Smooth muscle cell (in vitro differentiated cells): ENCODE measurements around the gene DDX54. TPM values are rescaled to one million over a fixed set of nuclear protein-coding genes. Genes with fewer than 3 reads are reported as not detected.
A peak's percentile ranks its signal among the peaks of the same experiment; 100 is the strongest.

ENCODE experiments used
- DNase-seq: peaks from one replicate; lab custom pipeline; 2025; ENCODE audit not compliant: unreplicated experiment; lab: John Stamatoyannopoulos, UW
- H2AFZ ChIP-seq: fragments of 200-600 bp; sonication (generic); 2 replicates; pipeline ENCODE4 v1.6.0; 2016; ENCODE audit warnings: antibody characterized with exemption, low read depth, mild to moderate bottlenecking
- H3F3A ChIP-seq: fragments of 200-600 bp; sonication (generic); 2 replicates; pipeline ENCODE4 v1.6.0; 2017; ENCODE audit warnings: antibody characterized with exemption, low read depth
- H3K27ac ChIP-seq: fragments of 200-600 bp; sonication (generic); 2 replicates; pipeline ENCODE4 v1.5.1; 2016; ENCODE audit warnings: low read depth, mild to moderate bottlenecking
- H3K27me3 ChIP-seq: fragments of 200-600 bp; sonication (generic); 2 replicates; pipeline ENCODE4 v1.6.1; 2016; ENCODE audit warnings: low read depth, mild to moderate bottlenecking
- H3K36me3 ChIP-seq: fragments of 200-600 bp; sonication (generic); 2 replicates; pipeline ENCODE4 v1.5.1; 2016; ENCODE audit warnings: low read depth
- H3K4me1 ChIP-seq: fragments of 200-600 bp; sonication (generic); 2 replicates; pipeline ENCODE4 v1.5.1; 2016; ENCODE audit warnings: low read depth
- H3K4me2 ChIP-seq: fragments of 200-600 bp; sonication (generic); 2 replicates; pipeline ENCODE4 v1.6.0; 2016; ENCODE audit warnings: mild to moderate bottlenecking
- H3K4me3 ChIP-seq: fragments of 200-600 bp; sonication (generic); 2 replicates; pipeline ENCODE4 v1.5.1; 2016; ENCODE audit warnings: mild to moderate bottlenecking
- H3K79me2 ChIP-seq: fragments of 200-600 bp; sonication (generic); 2 replicates; pipeline ENCODE4 v1.6.0; 2016; ENCODE audit warnings: low read depth, mild to moderate bottlenecking
- H3K9ac ChIP-seq: fragments of 200-600 bp; sonication (generic); 2 replicates; pipeline ENCODE4 v1.6.0; 2016; ENCODE audit warnings: low read depth
- H3K9me3 ChIP-seq: fragments of 200-600 bp; sonication (generic); replicated peaks from 2 replicates; pipeline ENCODE4 v1.5.1; 2016; ENCODE audit warnings: low read depth
- H4K20me1 ChIP-seq: fragments of 200-600 bp; sonication (generic); 2 replicates; pipeline ENCODE4 v1.6.0; 2016; ENCODE audit warnings: low read depth
- CTCF ChIP-seq: fragments of 200-600 bp; sonication (generic); IDR thresholded peaks from 2 replicates; pipeline ENCODE4 v1.5.1; 2017; ENCODE audit warnings: borderline replicate concordance, mild to moderate bottlenecking, antibody characterized with exemption; ENCODE audit not compliant: insufficient read depth, poor library complexity, severe bottlenecking
- WGBS: methylation state at CpG from one replicate; pipeline ENCODE4 v1.1.7; 2016; ENCODE audit warnings: low lambda C conversion rate; 5-methylcytosine and 5-hydroxymethylcytosine counted together
- polyA plus RNA-seq: library from polyadenylated mRNA; unstranded; fragments of >200 nt; fragmentation: Nextera tagmentation; extraction: Ambion mirVana; gene quantifications from 2 replicates; pipeline ENCODE4 v1.2.1, GENCODE V29; 2016
- total RNA-seq: library from RNA; depleted of rRNA; stranded (reverse); fragments of >200 nt; gene quantifications from 2 replicates; pipeline ENCODE4 v1.2.3, GENCODE V29; 2014

DDX54 gene
- total and polyA plus RNA-seq, 2 experiments from 2014 or later = 19.3 to 28.3 TPM

- H3K4me3 ChIP-seq = no peak overlapping the region
- no peak overlapping the region for H3K9ac ChIP-seq
- H4K20me1 ChIP-seq = no peaks in the 10 kb centered on the region
- H3K4me2 ChIP-seq = no peak overlapping the region
- H2AFZ ChIP-seq = no peak overlapping the region
- TF ChIP-seq CTCF = peak; percentile 53
- no peak overlapping the region for H3K27ac ChIP-seq
- H3K27me3 ChIP-seq = no peaks in the 10 kb centered on the region
- DNase-seq = no peak
- H3K36me3 ChIP-seq = no peaks in the 10 kb centered on the region
- H3K4me1 ChIP-seq = peaks cover 8% of the 10 kb centered on the region
- H3F3A ChIP-seq = peaks cover 13% of the 10 kb centered on the region
- 30% methylated on average over 4 of the region's 4 CpGs for WGBS
- no peaks in the 10 kb centered on the region for H3K79me2 ChIP-seq
- no peaks in the 10 kb centered on the region for H3K9me3 ChIP-seq
Measured at GRCh38 chr12:113196990-113197389, 11.7 kb upstream of the DDX54 start.

GRCh38 chr12:113196582-113196981, 11.3 kb upstream of the DDX54 start:
- Histone ChIP-seq H3K9ac (no peak overlapping the region), H3K4me3 (no peak overlapping the region), H3K27ac (no peak overlapping the region), H2AFZ (no peak overlapping the region), H3K27me3 (no peaks in the 10 kb centered on the region), H3K4me2 (no peak overlapping the region), H3K4me1 (peaks cover 8% of the 10 kb centered on the region), H3K36me3 (no peaks in the 10 kb centered on the region), H3K9me3 (no peaks in the 10 kb centered on the region), H3K79me2 (no peaks in the 10 kb centered on the region), H3F3A (peaks cover 14% of the 10 kb centered on the region), H4K20me1 (no peaks in the 10 kb centered on the region)
- 85% methylated on average over 7 of the region's 7 CpGs for WGBS
- DNase-seq = no peak
- TF ChIP-seq CTCF = no peak

DNA sequence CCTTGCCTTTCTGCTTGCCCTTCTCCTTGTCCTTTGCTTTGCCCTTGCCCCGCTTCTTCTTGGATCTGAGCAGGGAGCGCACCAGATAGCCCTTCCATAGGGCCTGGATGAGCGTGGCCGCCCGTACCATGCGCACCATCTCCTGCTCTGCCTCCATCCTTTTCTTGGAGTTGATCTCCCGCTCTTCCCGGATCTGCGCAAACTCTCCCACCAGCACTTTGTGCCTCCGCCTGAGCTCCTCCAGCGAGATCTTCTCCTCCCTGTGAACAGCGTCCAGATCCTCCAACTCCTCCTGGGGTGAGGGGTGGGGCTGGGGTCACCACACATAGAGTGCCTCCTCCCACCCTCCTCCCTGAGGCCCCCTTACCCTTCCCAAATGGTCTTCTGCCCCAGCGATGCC, 10.3 kb upstream of the DDX54 start:
- Histone ChIP-seq H3K9me3 (no peaks in the 10 kb centered on the region), H3K27me3 (no peaks in the 10 kb centered on the region), H3K36me3 (no peaks in the 10 kb centered on the region), H3K4me2 (peak overlapping the region; percentile 43), H3K27ac (peak overlapping the region; percentile 77), H3K9ac (no peak overlapping the region), H3K4me3 (no peak overlapping the region), H3K4me1 (peaks cover 8% of the 10 kb centered on the region), H3F3A (peaks cover 14% of the 10 kb centered on the region), H2AFZ (no peak overlapping the region), H3K79me2 (no peaks in the 10 kb centered on the region), H4K20me1 (no peaks in the 10 kb centered on the region)
- TF ChIP-seq CTCF = no peak
- no peak for DNase-seq
- WGBS = 96% methylated on average over 13 of the region's 13 CpGs

DNA sequence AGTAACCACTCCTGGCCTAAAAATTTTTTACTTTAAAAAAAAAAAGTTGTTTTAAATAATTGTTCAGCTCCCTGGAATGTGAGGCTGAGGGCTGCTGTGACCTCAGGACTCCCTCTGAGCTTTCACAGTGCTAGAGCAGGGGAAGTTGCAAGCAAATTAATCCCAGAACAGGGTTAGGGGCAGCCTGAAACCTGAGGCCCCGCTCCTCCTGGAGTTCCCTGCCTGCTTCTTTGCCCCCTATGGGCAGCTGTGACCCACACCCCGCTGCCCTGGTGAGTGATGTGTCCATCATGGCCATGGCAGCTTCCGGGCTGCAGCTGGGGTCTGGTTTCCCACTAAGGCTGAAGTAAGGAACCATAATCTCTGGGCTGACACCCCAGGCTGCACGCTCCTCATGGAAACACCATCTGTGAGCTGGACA, 9.7 kb upstream of the DDX54 start:
- Histone ChIP-seq H3K4me2 (peak overlapping the region; percentile 43), H4K20me1 (no peaks in the 10 kb centered on the region), H3K4me1 (peaks cover 8% of the 10 kb centered on the region), H3K36me3 (no peaks in the 10 kb centered on the region), H3K9ac (no peak overlapping the region), H2AFZ (no peak overlapping the region), H3K4me3 (no peak overlapping the region), H3K27ac (peak overlapping the region; percentile 77), H3K27me3 (no peaks in the 10 kb centered on the region), H3K9me3 (no peaks in the 10 kb centered on the region), H3K79me2 (no peaks in the 10 kb centered on the region), H3F3A (peaks cover 14% of the 10 kb centered on the region)
- WGBS = 45% methylated on average over 4 of the region's 4 CpGs
- no peak for TF ChIP-seq CTCF
- no peak for DNase-seq
